GM18517 (cell line): ENCODE measurements around the gene FAM107A.

Experiments used
- ATAC-seq: cut with Tn5 transposase; IDR thresholded peaks from one replicate; pipeline ENCODE4 v1.9.1; 2021; ENCODE audit warnings: mild to moderate bottlenecking, moderate library complexity; ENCODE audit not compliant: unreplicated experiment

FAM107A gene

DNA sequence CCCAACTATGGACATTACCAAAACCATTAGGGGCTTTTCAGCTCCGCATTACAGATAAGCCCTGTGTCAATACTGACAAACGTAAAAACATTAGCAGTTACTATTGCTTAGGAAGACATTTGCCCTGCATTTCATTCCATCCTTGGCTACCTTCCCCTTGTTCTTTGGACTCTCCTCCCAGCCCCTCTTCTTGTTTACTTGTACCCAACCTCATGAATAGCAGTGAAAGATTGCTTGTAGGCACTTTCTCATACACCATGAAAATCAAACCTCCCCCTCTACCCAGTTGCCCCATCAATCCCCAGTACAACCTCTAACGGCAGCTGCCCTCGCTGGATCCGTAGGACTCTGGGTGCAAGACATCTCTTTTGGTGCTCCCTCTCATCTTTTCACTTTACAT, 16.9 kb upstream of the FAM107A start:
- ATAC-seq: no peak

DNA sequence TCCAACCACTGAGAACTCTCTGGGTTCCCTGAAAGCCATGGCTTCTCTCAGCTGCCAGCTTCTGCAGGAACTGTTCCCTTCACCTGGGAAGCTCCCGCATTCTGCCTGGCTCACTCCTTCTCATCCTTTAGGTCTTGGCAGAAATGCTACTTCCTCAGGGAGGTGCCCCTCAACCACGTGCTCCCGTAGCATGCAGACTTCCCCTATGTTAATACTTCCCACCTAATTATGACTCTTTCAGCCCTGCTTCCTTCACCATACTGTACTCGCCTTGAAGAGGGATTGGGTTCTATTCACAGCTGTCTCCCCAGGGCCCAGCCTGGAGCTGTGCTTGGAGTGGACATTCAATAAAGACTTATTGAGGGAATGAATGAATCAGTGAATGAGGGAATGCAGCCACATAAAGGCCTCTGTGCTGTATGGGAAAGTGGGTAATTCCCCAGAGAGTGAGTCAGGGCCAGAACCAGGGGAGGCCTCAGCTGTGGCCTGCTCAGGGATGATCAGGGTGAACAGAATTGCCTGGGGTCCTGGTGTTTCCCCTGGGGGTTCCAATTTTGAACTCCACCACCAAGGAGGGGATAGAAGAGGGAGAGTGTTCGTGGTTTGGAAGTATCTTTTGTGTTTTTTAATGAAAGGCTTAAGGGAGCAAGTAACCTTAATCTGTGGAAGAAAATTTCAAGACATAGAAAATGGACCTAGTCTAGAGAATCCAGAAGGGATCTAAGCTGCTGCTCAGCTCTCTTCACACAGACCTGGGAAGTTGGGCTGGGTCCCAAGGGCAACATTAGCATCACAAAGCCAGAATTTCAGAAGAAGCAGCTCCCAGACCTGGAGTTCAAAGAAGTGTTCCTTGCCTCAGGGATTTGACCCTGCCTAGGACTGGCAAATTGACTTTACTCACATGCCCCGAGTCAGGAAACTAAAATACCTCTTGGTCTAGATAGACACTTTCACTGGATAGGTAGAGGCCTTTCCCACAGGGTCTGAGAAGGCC, 14.6 kb upstream of the FAM107A start:
- no peak for ATAC-seq

DNA sequence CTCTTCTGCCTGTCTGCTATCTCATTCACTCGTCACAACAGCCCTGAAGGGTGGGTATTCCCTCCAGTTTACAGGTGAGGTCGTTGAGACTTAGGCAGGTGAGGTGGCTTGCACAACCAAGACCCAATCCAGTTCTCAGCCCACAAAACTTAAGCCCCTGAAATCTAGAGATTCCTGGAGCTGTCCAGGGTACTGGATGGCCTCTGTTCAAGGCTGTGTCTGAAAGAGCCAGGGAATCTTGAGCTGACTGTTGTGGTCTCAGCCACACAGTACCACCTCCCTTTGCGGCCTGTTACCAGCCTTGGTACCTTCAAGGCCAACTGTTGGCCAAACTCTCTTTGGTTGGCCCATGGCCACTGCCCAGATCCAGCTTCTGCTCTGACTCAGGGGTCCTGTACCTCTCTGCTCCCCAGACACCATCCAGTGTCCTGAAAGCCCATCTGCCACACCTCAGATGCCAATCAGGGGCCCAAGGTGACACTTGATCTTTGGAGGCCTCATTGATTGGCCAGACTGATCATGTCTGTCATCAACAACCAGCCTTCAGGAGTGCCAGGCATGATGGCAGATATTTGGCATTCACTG, 10.9 kb upstream of the FAM107A start:
- no peak for ATAC-seq

DNA sequence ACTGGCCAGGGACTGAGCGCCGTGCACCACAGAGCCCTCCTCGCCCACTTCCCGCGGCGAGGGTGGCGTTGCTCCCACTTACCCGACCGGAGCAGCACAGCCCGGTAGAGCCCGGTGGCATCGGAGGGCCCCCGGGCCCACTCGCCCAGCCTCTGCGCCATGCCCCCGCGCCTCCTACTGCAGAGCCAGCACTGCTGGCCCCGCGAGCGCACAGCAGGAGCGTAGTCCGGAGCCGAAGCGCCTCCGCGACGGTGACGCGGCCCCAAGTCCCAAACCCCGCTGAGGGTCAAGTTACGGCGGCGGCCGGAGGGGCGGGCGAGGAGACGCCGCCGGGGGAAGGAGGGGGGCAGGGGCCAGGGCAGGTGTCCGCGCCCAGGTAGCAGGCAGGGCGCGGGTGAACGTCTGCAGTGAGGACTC, 9.6 kb upstream of the FAM107A start:
- ATAC-seq: no peak

DNA sequence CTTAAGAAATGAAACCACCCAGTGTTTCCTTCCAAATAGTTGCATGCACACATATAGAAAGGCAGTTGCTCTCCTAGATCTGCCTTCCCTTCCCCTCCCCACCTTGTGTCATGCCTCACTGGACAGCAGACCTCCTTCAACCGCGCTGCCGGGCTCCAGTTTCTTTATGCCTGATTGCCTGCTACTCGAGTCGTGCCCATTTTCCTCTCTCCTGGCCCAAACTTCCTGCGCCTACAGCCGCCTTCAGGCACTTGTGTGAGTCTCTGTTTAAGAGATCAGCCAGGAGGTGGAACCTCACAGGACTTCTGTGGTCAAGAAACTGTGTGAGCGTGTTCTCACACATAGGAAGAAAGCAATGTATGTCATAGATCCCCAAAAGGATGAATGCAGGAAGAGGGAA, 8.8 kb upstream of the FAM107A start:
- no peak for ATAC-seq

DNA sequence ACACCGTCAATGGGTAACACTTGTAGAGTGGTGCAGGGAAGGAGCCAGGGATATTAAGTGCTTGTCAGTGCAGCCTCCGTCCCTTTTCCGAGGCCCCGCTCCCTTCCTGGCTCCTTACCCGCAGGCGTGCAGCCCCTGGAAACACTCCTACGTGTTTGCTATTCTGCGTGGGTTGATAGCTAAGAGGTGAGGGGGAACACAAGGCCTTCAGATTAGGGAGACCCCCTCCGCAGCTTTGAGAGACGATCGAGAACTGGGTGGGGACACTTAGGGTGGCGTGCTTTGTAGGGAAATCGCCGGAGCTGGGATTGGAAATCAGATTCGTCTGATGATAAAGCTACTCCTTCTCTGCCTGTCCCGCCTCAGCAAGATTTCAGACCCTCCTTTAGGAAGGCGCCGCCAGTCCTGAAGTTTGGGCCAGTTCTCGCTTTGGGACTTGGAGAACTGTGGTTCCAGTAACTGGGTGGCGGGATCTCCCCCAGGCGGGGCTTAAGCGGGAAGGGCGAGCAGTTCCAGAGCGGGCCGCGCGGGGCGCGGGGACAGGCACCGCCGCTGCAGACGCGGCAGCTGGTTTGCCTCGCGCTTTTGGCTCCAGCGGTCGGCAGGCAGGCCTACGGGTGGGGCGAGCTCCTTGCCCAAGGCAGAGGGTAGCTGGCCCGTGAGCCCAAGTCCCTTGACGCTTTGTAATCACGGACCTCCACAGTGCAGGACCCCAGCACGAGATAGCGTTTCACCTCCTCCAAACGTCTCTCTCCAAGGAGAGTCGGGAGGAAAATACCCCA, 8.0 kb upstream of the FAM107A start:
- ATAC-seq: peak; percentile 53

DNA sequence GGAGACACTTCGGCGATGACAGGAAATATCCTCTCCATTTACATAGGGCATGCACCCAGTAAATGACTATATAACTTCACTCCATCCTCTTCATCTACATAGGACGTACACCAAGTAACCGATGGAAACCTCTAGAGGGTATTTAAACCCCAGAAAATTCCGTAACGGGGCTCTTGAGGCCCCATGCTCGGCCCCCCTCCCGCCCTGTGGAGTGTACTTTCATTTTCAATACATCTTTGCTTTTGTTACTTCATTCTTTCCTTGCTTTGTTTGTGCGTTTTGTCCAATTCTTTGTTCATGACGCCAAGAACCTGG, 7.5 kb upstream of the FAM107A start:
- no peak for ATAC-seq

DNA sequence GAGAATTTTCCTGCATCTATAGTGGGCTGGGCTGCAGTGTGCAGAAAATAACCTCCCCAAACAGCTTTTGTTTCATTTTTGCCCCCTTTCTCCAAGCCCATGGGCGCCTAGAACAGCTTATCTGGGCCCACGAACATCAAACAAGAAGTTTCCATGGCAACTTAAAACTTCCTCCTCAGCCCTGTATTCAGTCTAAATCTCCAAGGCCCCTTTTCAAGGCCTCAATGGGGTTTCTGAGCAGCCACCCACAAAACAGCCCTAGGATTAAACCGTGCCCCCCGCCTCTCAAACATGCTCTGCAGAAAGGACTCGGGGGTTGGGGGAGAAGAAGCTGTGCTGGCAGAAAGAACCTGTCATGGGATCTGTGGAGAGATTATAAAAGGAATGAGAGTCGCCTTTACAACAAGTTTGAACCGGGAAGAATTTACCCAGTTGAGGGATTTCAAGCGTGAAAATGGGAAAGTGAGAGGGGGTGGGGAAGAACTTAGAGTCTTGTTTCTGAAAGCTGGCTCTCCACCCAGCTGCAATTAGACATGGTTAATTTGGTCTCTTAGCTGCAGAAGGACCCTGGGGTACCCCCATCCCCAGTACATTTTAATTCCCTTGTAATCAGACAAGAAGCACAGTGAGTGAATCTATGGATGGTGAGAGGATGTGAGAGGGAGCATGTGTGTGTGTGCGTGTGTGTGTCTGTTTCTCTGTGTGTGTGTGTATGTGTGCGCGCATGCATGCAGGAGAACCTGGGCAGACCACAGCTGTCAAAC, 4.3 kb upstream of the FAM107A start:
- ATAC-seq: no peak

DNA sequence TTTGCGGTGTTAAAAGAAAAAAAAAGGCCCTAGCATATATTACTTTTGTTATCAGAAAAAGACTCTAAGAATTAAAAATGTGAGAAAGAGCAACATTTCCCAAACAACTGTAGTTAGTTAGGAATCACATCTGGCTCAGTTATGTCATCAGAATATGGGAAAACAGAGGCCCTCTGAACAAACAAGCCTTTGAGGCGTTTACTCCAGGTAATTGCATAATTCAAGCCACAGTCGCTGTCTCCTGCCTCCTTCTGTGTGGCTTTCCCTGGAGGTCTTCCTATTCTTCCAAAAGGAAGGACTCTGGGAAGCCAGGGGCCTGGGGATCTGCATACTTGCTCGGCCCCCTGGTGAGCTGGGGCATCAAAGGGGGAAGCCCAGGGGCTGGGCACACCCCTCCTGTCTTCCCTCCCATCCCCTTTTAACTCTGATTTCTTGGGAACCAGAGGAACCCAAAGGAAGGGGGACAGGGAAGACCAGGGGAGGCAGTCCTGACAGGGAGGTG, 3.7 kb upstream of the FAM107A start:
- ATAC-seq: no peak

DNA sequence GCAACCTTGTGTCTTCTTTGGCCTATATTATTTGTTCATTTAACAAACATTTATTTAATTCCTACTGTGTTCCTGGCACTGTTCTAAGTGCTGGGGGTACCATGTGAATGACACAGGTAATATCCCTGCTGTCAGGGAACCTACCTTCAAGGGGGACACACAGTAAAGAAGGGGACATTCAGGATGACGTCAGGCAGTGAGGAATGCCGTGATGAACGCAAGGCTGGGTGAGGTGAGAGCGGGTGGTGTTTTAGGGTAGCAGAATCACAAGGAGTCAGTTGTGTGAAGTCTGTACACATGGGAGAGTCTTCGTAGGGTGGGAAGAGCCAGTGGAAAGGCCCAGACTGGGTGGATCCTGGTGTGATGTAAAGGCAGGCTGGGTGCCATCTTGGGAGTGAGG, 1.7 kb upstream of the FAM107A start:
- ATAC-seq: no peak

DNA sequence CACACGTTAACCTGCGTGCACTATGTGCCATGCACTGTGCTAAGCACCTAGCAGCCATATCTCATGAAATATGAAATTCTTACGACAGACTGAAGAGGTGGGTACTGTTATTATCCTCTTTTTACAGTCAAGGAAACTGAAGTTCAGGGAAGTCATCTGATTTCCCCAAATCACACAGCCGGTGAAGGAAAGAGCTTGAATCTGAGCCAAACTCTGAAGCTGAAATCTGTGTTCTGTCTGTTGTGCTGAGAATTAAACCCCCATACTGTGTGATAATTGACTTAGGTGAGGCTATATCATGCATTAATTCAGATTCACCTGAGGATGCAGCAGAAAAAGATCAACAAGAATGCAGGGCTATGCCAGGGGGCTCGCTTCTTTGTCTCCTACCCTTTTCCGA, 475 bp downstream of the FAM107A start:
- no peak for ATAC-seq

DNA sequence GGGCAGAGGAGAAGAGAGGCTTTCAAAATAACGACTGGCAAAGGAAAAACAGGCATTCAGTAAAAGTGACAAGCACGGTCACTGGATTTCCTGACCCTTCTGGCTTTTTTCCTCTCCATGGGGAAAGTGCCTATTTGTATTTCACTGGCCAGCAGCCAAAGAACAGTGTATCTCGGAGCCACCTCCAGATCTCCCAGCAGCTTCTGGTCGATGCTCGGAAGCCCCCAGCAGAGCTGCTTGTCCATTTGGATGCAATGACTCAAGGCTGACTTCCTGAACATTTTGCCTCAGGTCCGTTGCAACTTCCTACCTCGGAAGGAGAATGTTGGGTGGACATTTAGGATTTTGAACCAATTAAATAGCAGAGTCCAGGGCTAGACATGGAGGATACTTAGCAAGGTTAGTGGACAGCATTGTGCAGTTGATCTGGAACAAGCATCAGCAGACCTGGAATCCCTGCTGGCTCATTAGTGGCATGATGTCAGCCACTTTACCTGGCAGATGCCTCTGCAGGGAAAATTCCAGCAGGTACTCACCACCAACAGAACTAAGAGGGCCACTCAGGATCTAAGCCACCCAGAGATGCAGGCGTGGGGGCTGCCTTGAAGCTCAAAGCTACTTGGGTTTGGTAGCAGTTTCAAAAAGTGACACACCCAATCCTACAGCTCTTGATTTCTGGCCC, 1.1 kb downstream of the FAM107A start:
- no peak for ATAC-seq

DNA sequence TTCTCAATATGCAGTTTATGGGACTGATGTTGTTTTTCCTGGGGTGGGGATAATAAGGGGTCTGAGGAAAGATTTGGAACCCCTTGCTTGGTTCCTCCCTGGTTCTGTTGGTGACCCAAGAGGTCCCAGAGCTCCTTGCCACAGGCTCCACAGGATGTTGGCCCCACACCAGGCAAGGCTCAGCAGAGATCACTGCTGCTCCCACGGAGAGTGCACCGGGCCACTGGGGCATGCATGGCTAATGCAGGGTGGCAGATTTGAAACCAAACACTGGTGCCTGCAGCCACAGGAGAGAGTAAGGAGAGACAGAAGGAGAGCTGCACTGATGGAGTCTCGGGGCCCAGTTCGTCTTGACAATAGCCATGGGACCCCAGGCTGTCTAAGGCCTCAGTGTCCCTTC, 2.5 kb downstream of the FAM107A start:
- ATAC-seq: no peak

DNA sequence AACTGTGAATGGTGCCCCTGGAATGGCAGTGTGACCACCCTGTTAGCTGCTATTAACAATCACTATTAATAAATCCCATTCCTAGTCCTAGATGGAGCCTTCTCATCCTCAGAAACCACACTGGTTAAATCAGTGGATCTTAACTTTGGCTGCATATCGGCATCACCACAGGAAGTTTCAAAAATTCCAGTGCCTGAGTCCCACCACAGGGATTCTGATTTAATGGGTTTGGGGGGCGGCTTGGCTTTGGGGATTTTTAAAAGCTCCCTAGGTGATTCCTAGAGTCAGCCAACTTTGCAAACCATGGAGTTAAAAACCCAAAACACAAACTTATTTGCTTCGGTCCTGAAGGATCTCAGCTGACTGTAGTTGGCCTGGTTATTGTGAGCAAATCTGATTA, 3.1 kb downstream of the FAM107A start:
- no peak for ATAC-seq

DNA sequence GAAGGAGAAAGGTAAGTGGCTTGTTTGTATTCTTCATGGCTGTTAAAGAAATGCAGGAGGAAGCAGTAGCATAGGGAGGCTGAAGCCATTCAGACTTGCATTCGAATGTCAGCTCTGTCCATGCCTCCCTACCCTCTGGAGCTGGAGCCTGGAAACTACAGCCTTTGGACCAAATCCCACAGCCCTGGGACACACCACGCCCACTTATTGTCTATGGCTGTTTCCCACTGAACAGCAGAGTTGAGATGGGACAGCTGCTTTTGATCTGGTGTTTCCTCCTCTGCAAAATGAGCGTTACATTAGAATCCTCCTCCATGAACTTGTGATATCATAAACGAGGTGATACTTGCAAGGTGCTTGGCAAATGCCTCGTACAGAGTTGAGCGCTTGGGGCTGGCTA, 3.6 kb downstream of the FAM107A start:
- ATAC-seq: no peak

DNA sequence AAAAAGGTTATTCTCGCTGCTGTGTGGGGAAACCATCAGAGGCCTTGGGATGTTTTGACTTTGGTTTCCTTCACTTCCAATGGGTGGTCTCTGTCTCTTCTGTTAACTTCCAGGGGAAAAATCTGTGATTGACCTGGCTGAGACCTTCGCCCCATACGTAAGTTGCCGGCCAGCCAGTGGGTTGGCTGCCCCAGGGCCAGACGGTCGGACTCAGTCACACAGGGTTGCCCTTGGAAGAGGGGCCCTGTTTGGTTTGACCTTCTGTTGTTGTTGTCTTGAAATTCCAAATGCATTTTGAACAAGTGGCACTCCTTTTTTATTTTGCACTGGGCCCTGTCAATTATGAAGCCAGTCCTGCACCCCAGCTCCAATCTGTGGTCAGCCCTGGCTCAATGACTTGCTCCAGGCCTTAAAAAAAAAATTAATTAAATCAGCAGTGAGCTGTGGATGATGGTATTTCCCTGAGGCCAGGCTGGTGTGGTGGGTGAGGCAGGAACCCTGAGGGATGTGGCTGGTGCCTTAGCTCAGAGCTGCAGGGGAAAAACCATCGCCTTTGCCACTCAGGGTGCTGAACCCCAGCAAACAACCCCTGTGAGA, 4.5 kb downstream of the FAM107A start:
- no peak for ATAC-seq

DNA sequence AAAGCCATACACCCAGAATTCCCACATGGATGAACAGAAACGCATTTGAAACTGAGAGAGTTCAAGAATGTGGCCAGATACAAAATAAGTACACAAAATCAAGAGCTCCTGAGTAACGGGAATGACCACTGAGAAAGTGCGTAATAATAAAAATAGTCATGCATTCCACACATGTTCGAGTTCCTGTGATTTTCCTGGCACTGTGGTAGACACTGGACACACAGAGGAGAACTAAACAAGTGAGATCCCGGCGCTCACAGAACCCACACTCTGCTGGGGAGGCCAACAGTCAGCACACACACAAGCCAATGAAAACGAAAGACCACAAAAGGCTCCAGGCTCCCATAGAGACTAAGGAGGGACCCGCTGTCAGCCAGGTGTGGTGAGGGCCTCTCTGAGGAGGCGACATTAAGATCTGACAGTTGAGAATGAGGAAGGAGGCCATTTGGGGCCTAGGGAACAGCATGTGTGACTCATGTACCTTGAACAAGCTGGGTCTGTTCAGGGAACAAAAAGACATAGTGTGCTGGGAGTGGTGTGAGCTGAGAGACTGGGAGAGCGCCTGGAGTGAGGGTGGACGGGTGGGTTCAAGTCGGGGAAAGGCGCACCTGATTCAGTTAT, 5.1 kb downstream of the FAM107A start:
- no peak for ATAC-seq

DNA sequence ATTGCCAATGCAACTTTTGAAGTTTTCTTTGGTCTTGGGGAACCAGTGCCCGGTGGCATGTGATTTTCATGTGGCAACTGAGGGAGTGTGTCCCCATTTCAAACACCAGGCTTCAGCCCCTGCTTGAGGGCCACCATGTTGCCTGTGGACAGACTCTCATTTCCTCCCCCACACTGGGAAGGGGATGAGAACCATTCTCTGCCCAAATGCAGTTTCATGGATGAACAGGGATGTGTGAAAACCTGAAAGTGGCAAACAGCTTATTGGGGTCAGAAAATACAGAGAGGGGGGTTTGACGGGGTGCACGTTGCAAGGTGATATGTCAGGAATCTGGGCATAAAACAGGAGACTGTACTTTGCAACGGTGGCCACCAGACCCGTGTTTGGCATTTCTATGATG, 6.3 kb downstream of the FAM107A start:
- ATAC-seq: no peak

DNA sequence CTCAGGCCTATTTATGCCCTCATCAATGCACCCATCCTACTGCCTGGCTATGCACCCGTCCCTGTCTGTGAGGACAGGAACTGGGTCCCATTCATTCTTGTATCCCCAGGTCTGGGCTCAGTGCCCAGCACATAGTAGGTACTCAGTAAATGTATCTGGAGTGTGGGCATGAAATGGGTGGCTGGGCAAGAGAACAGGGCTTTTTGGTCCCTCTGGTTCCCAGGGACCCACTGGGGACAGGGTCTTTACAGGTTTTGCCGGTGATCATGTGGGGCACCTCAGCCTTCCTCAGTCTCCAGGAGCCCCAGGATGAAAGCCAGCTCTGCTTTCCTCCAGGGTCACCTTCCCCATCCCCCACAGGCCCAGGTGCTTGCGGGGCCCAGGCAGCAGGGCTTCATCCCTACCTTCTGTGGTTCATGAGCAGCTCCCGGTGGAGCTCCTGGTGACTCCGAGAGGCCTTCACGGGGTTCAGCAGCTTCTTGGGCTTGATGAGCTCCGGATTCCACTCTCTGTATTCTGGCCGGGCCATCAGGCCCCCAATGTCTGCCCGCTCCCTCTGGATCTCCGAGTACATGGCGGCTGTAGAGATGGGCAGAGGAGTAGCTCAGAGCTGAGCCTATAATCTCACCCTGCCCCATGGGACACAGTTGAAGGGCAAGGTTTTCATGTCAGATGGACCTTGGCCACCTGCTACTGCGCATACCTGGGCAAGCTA, 7.7 kb downstream of the FAM107A start:
- no peak for ATAC-seq
